SK-N-SH (cell line): ENCODE data around the gene STK16.

Experiments
- EP300 ChIP-seq, 2 experiments: IDR thresholded peaks; 2 replicates each; pipeline versions ENCODE4 v1.4.0 to v1.6.1; 2012; ENCODE audit warnings: borderline replicate concordance in 1 of 2, low read depth in 1 of 2, low read length in 1 of 2
- MXI1 ChIP-seq: IDR thresholded peaks from 2 replicates; pipeline ENCODE4 v1.6.1; 2012; ENCODE audit warnings: mild to moderate bottlenecking, low read depth, low read length, improper control_type of control experiment
- SMC3 ChIP-seq: IDR thresholded peaks from 2 replicates; pipeline ENCODE4 v1.6.1; 2012; ENCODE audit warnings: low read depth, low read length, improper control_type of control experiment
- TEAD4 ChIP-seq: IDR thresholded peaks from 2 replicates; pipeline ENCODE4 v1.4.0; 2012; ENCODE audit warnings: mild to moderate bottlenecking, borderline replicate concordance; ENCODE audit not compliant: insufficient read depth
- TF ChIP-seq, protein P1 (sequence below): fragments of 200-600 bp; sonication (generic); IDR thresholded peaks from 2 replicates; pipeline ENCODE4 v1.6.1; 2017; ENCODE audit warnings: antibody characterized with exemption, mild to moderate bottlenecking, moderate library complexity

DNA sequence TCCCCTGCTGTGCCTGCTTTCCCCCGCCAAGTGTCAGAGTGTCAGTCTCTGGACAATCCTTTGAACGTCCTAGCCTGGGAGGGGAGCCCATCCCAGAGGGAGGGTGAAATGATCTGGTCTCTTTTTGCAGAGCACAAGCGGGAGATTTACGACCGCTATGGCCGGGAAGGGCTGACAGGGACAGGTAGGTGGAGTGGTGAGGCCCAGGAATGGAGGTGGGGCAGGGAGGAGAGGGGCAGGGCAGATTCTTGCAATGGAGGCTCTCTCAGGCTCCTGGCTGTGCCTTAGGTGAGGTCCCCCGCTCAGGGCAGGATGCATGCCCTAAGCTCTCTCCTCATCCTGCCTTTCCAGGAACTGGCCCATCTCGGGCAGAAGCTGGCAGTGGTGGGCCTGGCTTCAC, 36.3 kb downstream of the STK16 start:
- TF ChIP-seq, protein P1, sequence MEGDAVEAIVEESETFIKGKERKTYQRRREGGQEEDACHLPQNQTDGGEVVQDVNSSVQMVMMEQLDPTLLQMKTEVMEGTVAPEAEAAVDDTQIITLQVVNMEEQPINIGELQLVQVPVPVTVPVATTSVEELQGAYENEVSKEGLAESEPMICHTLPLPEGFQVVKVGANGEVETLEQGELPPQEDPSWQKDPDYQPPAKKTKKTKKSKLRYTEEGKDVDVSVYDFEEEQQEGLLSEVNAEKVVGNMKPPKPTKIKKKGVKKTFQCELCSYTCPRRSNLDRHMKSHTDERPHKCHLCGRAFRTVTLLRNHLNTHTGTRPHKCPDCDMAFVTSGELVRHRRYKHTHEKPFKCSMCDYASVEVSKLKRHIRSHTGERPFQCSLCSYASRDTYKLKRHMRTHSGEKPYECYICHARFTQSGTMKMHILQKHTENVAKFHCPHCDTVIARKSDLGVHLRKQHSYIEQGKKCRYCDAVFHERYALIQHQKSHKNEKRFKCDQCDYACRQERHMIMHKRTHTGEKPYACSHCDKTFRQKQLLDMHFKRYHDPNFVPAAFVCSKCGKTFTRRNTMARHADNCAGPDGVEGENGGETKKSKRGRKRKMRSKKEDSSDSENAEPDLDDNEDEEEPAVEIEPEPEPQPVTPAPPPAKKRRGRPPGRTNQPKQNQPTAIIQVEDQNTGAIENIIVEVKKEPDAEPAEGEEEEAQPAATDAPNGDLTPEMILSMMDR: no peak
- TF ChIP-seq EP300 (IDR thresholded peaks at IDR 0.05; ENCODE audit: borderline replicate concordance in 1 of 2, low read depth in 1 of 2, low read length in 1 of 2): no peak
- TF ChIP-seq SMC3: no peak
- TF ChIP-seq MXI1: no peak
- no peak for TF ChIP-seq TEAD4
